GM12891 (cell line): Measurements from ENCODE around the gene USP37.

Experiments used
- POLR2A ChIP-seq: IDR thresholded peaks from 2 replicates; pipeline ENCODE4 v1.6.1; 2011; ENCODE audit warnings: low read depth, low read length, control low read depth
- POLR2AphosphoS5 ChIP-seq: IDR thresholded peaks from 2 replicates; pipeline ENCODE4 v1.6.1; 2011; ENCODE audit warnings: low read depth, low read length, control low read depth

DNA sequence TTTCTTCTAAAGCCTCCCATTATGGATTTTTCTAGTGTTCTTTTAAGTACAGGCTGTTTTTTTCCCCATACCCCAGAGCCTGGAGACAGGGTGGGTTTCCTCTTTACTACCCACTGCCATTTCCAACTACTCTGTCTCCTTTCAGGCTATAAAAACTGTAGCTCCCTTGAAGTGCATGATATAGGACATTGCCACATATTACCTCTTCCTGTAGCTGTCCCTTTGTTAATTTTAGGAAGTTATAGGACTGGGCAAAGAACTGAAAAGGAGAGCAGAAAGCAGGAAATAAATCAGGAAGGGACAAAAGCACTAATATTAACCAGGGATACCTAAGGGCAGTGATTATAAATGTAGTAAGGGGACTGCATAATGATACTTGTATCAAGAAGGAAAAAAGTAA is 95.2 kb downstream of the USP37 start:
- TF ChIP-seq POLR2AphosphoS5 = no peak
- TF ChIP-seq POLR2A = no peak
